ENCODE measurements around the gene CLIP4.

GRCh38 chr2:29182920-29183319, 67.7 kb downstream of the CLIP4 start:
- TF ChIP-seq CTCF (IDR thresholded peaks at IDR 0.05) (no peak), POLR2A (IDR thresholded peaks at IDR 0.05) (no peak), EP300 (IDR thresholded peaks at IDR 0.05; ENCODE audit: low read depth) (no peak), POLR2AphosphoS5 (IDR thresholded peaks at IDR 0.05) (no peak)

Data from transverse colon (tissue), 4 donors.